GM08714 (cell line): ENCODE measurements around the gene CHAF1B.

ENCODE experiments used
- H3K4me3 ChIP-seq: fragments of 200-500 bp; sonication (Bioruptor generic); 2 replicates; pipeline ENCODE4 v1.5.1; 2014; ENCODE audit warnings: mild to moderate bottlenecking, low read length, inconsistent platforms
- ZNF274 ChIP-seq: IDR thresholded peaks from 2 replicates; pipeline ENCODE4 v1.6.1; 2012; ENCODE audit warnings: mild to moderate bottlenecking, low read depth, low read length

Gene CHAF1B

DNA sequence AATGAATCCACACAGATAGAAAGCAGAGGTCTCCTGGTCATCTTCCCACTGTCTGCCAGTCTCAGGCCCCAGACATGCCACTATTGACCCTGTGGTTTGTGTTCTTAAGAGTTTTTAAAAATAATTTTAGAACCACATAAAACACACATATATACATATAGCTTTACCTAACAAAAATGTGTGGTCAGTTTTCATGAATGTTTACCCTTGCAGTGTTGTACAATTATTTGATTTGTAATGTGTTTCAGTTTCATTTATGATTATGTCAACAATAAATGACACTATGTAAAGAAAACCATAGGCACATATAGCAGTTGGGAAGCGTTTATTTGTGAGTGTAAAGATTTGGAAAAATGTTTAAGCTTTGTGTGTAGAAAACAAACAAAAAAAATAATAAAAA, 17.1 kb downstream of the CHAF1B start:
- TF ChIP-seq ZNF274: no peak
- H3K4me3 ChIP-seq: no peak overlapping the region

DNA sequence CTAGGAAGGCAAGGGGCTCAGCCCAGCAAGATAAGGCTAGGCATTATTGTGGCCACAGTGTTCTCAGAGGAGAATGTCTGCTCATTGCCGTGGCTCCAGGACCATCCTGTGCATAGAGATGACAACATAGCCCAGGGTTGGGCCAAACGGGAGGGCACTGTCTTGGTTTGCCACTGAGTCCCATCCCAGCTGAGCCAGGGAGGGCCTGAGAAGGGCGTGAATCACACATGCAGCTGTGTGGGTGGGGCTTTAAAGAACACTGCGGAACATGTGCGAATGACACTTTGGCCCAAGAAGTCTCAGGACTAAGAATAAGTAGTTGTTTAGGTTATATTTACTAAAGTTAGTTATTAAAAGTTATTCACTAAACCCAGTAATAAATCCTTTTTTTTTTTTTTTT, 18.5 kb downstream of the CHAF1B start:
- no peak for TF ChIP-seq ZNF274
- H3K4me3 ChIP-seq: no peak overlapping the region

DNA sequence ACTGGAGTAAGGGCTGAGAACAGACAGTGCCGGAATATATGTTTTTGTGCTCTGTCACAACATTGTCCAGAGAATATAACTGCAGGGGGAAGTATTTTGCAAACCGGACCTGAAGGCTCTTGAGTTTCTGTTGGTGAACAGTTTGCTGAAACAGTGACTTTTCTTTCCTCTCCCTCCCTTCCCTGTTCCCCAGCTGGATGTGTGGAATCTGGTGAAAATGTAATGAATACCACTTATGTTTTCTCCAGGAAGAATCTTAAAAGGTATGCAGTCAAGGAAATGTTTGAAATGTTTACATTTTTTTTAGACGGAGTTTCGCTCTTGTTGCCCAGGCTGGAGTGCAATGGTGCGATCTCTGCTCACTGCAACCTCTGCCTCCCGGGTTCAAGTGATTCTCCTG, 23.4 kb downstream of the CHAF1B start:
- TF ChIP-seq ZNF274: no peak
- no peak overlapping the region for H3K4me3 ChIP-seq

DNA sequence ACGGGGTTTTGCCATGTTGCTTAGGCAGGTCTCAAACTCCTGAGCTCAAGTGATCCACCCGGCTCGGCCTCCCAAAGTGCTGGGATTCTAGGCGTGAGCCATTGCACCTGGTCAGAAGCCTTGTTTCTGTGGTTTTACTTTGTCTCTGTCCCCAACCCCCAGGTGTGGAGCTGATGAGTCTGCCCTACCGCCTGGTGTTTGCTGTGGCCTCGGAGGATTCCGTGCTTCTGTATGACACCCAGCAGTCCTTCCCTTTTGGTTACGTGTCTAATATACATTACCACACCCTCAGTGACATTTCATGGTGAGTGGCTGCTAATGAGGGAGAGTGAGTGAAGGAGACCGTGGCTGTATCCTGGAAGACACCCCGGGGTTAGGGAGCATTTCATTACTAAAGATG, 26.1 kb downstream of the CHAF1B start:
- no peak overlapping the region for H3K4me3 ChIP-seq
- no peak for TF ChIP-seq ZNF274

DNA sequence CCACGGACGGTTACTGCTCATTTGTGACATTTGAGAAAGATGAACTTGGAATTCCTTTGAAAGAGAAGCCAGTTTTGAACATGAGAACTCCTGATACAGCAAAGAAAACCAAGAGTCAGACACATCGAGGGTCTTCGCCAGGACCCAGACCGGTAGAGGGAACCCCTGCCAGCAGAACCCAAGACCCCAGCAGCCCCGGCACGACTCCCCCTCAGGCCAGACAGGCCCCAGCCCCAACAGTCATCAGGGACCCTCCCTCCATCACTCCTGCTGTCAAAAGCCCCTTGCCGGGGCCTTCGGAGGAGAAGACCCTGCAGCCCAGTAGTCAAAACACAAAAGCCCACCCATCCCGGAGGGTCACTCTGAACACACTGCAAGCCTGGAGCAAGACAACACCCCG, 27.7 kb downstream of the CHAF1B start:
- no peak overlapping the region for H3K4me3 ChIP-seq
- no peak for TF ChIP-seq ZNF274

DNA sequence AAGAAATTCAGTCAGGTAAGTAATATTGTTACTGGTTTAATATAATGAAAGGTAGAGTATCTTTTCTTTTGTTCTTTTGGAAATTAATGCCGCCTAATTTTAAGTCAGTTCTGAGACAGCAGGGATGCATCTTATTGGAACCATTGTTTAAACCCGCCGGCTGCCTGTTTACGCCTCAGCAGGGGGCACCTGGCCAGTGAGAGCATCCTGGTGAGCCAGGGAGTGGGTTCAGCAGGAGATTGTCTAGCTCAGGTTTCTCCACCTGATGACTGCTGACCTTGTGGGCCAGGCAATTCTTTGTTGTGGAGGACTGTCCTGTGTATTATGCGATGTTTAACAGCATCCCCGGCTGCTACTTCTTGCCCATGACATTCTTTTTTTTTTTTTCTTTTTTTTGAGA, 30.2 kb downstream of the CHAF1B start:
- no peak for TF ChIP-seq ZNF274

DNA sequence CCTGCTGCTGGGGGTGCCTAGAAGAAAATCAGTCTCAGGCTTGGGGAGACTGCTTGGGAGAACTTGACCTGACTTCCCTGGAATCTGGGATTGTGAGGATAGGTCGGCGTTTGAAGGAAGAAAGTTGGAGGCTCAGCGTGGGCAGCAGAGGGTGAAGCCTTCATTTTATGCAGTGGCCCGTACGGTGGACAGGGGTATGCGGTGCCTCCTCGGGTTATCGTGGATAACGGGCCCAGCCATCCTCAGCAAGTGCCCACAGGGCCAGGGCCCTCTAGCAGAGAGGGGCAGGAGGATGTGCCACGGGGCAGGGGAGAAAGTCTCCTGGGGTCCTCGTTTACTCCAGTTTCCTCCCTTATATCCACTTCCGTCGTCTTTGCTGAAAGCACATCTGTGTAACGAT, 34.0 kb downstream of the CHAF1B start:
- no peak overlapping the region for H3K4me3 ChIP-seq
- TF ChIP-seq ZNF274: no peak

More for the DNA sequence above, 30.2 kb downstream of the CHAF1B start:
- H3K4me3 ChIP-seq: no peak overlapping the region

DNA sequence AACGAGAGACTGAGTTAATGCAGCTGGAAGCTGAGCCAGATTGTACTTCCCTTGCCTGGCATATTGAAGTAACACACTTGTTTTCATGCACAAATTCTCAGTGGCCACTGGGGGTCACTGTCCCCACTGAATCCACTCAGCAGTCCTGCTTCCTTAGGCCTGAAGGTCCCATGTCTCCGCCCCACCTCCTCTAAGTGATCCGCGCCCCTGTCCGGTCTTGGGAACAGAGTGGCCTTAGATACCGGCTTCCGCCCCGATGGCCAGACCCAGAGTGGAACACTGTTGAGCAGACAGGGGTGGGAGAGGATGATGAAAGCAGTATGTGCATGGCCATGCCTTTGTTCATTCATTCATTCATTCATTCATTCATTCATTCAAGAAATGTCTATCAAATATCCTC, 34.8 kb downstream of the CHAF1B start:
- no peak for TF ChIP-seq ZNF274
- no peak overlapping the region for H3K4me3 ChIP-seq

DNA sequence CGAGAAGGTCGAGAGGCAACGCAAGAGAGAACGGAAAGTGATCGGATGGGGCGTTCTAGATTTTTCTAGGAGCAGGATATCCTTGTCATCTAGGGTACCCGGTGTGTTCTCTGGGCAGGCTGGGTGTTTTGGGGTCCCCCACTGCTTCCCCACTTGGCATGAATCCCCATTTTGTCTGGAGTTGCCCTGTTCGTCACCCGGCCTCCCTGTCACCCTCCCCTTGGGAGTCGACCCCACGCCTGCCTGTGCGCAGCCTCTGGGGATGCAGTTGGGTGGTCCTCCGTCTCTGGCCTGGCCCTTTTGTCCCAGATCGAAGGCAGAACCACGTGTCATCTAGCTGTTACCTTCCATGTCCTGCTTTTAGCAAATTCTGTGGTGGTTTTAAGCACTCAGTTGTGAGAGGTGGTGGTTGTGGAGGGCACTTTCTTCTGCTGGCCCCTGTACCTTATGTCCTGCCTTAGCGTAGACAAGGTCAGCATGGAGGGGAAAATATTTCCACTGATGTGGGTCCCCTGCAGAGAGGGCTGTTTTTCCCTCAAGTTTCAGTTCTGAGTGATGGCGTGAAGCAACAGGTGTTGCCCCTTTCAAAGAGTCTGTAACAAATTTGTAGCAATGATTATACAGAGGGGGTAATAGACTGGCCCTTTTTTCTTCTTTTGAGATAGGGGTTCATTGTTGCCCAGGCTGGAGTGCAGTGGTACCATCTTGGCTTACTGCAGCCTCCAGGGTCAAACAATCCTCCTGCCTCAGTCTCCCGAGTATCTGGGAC, 35.6 kb downstream of the CHAF1B start:
- TF ChIP-seq ZNF274: no peak
- no peak overlapping the region for H3K4me3 ChIP-seq

DNA sequence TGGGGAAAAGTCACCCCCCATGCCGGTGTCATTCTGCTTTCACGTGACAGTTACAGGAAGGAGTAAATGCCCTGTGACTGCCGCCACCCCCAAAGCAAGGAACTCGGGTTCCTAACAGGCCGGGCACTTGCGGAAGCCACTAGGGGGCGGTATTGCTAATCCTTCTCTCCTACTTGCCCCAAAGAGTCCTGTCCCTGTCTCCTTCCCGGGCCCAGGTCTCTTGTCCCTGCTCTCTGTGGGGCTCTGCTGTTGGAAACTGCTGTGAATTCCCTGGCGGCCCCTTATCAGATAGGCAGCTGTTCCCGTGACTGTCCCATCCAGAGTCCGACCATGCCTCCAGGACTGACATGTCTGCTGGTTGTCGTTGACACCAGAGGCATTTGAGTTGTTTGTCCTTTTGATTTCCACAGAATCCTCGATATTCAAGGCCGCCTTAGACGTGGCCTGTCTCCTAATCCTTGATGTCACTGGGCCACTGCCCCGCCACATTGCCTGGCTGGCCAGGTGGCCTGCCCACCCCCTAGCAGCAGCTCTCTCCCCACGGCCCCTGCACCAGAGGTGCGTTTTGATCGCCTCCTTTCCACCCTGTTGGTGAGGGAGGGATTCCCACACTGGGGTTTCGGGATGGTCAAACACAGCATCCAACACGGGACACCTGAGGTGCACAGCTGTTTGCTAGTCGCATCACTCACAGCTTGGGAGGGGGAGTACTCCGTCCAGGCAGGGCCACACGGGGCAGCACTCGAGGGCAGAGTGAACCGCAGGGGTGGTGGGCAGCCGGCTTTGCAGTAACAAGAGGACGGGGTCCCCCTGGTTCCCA, 37.3 kb downstream of the CHAF1B start:
- TF ChIP-seq ZNF274: no peak
- H3K4me3 ChIP-seq: no peak overlapping the region

DNA sequence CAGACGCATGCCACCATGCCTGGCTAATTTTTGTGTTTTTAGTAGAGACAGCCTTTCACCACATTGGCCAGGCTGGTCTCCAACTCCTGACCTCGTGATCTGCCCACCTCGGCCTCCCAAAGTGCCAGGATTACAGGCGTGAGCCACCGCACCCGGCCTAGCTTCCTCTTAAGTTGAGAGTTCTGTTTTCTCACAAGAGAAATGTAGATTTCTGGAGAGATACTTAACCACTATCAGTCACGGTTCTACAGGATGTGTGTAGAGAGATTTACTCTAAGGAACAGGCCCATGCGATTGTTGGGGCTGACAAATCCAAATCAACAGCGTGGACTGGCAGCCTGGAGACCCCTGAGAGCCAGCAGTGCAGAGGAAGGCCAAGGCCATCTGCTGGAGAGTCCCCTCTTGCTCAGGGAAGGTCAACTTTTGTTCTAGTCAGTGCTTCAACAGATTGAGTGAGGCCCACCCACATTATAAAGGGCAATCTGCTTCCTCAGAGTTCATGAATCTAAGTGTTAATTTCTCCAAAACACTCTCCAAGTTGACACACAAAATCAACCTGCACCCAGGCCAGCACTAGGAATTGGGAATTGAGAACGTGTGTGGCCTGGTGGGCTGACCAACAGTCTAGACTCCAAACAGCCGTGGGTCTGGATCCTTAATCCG, 38.7 kb downstream of the CHAF1B start:
- TF ChIP-seq ZNF274: no peak
- no peak overlapping the region for H3K4me3 ChIP-seq

DNA sequence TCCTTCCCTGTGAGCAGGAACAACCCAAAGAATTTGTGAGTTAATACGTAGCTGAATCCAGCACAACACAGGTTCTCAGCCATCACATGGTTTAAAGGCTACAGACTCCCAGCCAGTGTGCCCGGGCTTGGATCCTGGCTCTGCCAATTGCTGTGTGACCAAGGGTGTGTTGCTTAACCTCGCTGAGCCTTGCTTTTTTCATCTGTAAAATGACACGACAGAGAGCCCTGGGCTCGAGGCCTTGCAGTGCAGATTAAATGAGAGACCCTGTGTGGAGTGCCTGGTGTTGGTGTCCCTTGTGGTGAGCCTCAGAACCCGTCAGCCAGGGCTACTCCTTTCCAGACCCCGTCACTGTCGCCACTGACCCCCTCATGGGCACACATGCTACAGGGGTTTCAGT, 39.4 kb downstream of the CHAF1B start:
- H3K4me3 ChIP-seq: no peak overlapping the region
- no peak for TF ChIP-seq ZNF274

DNA sequence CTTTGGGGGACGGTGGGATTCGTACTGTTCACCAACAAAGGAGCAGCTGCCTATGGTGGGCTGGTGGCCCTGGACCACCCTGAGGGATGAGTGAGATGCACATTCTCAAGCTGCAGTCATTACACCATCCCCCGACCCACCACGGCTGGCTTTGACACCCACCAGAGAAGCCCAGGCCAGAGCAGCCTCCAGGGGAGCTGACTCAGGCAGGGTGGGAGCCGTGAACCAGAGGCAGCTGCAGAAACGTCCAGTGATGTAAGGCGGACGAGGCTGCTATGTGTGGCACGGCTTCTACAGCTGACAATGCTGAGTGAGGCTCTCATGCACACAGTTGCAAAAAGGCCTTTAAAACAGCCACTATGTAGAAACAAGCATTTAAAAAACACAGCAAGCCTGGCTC, 40.1 kb downstream of the CHAF1B start:
- H3K4me3 ChIP-seq: no peak overlapping the region
- no peak for TF ChIP-seq ZNF274

DNA sequence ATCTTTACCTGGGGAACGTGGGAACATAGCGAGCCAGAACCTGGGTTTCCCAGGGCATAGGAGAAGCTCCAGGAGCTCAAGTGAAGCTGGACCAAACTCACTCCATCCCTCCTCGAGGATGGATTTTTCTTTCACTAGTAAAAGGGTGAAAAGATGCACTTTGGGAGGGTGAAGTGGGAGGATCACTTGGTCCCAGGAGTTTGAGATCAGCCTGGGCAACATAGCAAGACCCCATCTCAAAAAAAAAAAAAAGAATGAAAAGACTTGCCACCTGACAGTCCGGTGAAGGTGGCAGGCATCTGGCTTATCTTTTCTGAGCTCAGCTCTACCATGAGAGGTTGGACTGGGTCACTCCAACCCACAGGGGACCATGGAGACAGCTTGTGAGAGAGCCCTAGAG, 42.3 kb downstream of the CHAF1B start:
- no peak for TF ChIP-seq ZNF274
- H3K4me3 ChIP-seq: no peak overlapping the region
